HepG2 (cell line): Measurements from ENCODE around the gene FAM193A. TPM values are rescaled to one million over a fixed set of nuclear protein-coding genes. Genes with fewer than 3 reads are reported as not detected.

Experiments used
- ATAC-seq: fragments of 200-7000 bp; cut with Tn5 transposase; 3 replicates; pipeline ENCODE4 v1.9.1; 2020; ENCODE audit warnings: mild to moderate bottlenecking, moderate library complexity
- BruUV-seq: library from RNA; stranded (reverse); fragments of 400-500 nt; replicated peaks from 2 replicates; lab custom pipeline; 2021; lab: Mats Ljungman, UMichigan
- CTCF ChIA-PET: fragments of 300-600 bp; formaldehyde crosslinking; extraction: SDS; loops from one replicate; lab custom pipeline; 2021; ENCODE audit warnings: low total read pairs, inconsistent platforms, low intra/inter-chr PET ratio; lab: Yijun Ruan, JAX
- POLR2A ChIA-PET: fragments of 350-600 bp; sonication (Branson Sonifier 250); formaldehyde crosslinking; loops from one replicate; lab custom pipeline; 2020; ENCODE audit warnings: antibody characterized with exemption, inconsistent platforms; lab: Yijun Ruan, JAX
- DNase-seq: peaks from one replicate; pipeline ENCODE4 v3.0.0-alpha.2; 2015; ENCODE audit warnings: low spot score
- FAIRE-seq: peaks from 3 replicates; lab custom pipeline; 2011; peaks lifted over from hg19 to GRCh38; lab: Jason Lieb, UNC
- H2AFZ ChIP-seq: one replicate; pipeline ENCODE4 v1.6.1; 2011; ENCODE audit warnings: low read length, inconsistent platforms
- H3K27ac ChIP-seq: fragments of 300-600 bp; 3 replicates; pipeline ENCODE4 v1.8.0; 2011; ENCODE audit warnings: mixed run types, mild to moderate bottlenecking, mixed read lengths, low read length, inconsistent platforms; ENCODE audit not compliant: insufficient read depth; ENCODE audit errors: extremely low read length
- H3K27me3 ChIP-seq, 2 experiments: fragments of 200-600 bp in 1 of 2; 2 replicates in 1 of 2; 3 replicates in 1 of 2; pipeline versions ENCODE4 v1.6.0 to v1.8.0; 2011; ENCODE audit warnings: low read length in 2 of 2, mild to moderate bottlenecking in 2 of 2, moderate library complexity in 2 of 2, inconsistent platforms in 1 of 2; ENCODE audit not compliant: insufficient read depth in 2 of 2, control insufficient read depth in 1 of 2
- H3K36me3 ChIP-seq, 2 experiments: fragments of 200-600 bp in 1 of 2; replicated peaks in 1 of 2; 2 replicates in 1 of 2; 3 replicates in 1 of 2; pipeline versions ENCODE4 v1.5.1 to v1.8.0; 2011; ENCODE audit warnings: low read length in 2 of 2, inconsistent platforms in 1 of 2; ENCODE audit not compliant: insufficient read depth in 2 of 2, control insufficient read depth in 1 of 2
- H3K4me1 ChIP-seq: 2 replicates; pipeline ENCODE4 v1.5.1; 2012; ENCODE audit warnings: low read length, inconsistent platforms; ENCODE audit not compliant: insufficient read depth
- H3K4me2 ChIP-seq: 2 replicates; pipeline ENCODE4 v1.6.0; 2011; ENCODE audit warnings: low read depth, low read length, inconsistent platforms
- H3K4me3 ChIP-seq, 3 experiments: fragments of 200-600 bp in 1 of 3; sonication (generic), shearing (Covaris generic) in 1 of 3; replicated peaks in 1 of 3; 2 replicates each; pipeline ENCODE4 v1.5.1; 2011 to 2016; ENCODE audit warnings: low read length in 3 of 3, inconsistent platforms in 2 of 3, low read depth in 2 of 3, mild to moderate bottlenecking in 2 of 3, control low read depth in 1 of 3, mixed read lengths in 1 of 3; ENCODE audit not compliant: insufficient read depth in 1 of 3
- H3K79me2 ChIP-seq: one replicate; pipeline ENCODE4 v1.6.1; 2011; ENCODE audit warnings: low read length, inconsistent platforms; ENCODE audit not compliant: insufficient read depth
- H3K9ac ChIP-seq: 2 replicates; pipeline ENCODE4 v1.6.0; 2011; ENCODE audit warnings: mild to moderate bottlenecking, low read depth, low read length, inconsistent platforms; ENCODE audit not compliant: insufficient read depth
- H3K9me3 ChIP-seq: 2 replicates; pipeline ENCODE4 v1.5.1; 2012; ENCODE audit warnings: mild to moderate bottlenecking, low read length
- H4K20me1 ChIP-seq: 2 replicates; pipeline ENCODE4 v1.6.0; 2011; ENCODE audit warnings: inconsistent platforms, mild to moderate bottlenecking, low read length, moderate library complexity; ENCODE audit not compliant: insufficient read depth
- ATM ChIP-seq: fragments of 450-650 bp; IDR thresholded peaks from 2 replicates; pipeline ENCODE4 v1.7.1; 2017; ENCODE audit warnings: mild to moderate bottlenecking, borderline replicate concordance
- FOXO4 ChIP-seq: sonication (generic); formaldehyde crosslinking; conservative IDR thresholded peaks from 2 replicates; pipeline ENCODE4 v1.8.1; 2023; ENCODE audit warnings: missing genetic modification reagents
- GPBP1L1 ChIP-seq: sonication (generic); formaldehyde crosslinking; IDR thresholded peaks from 2 replicates; pipeline ENCODE4 v1.5.0; 2020; ENCODE audit warnings: mild to moderate bottlenecking, missing genetic modification reagents
- ONECUT2 ChIP-seq: sonication (generic); formaldehyde crosslinking; IDR thresholded peaks from 2 replicates; pipeline ENCODE4 v1.4.0; 2020; ENCODE audit warnings: missing genetic modification reagents
- RBM22 ChIP-seq: fragments of 200-400 bp; formaldehyde crosslinking; optimal IDR thresholded peaks from 2 replicates; pipeline ENCODE3; 2017; ENCODE audit warnings: mild to moderate bottlenecking, low read length, moderate library complexity
- SIN3B ChIP-seq: fragments of 150-350 bp; IDR thresholded peaks from 2 replicates; pipeline ENCODE4 v1.6.1; 2014; ENCODE audit warnings: low read length
- SP2 ChIP-seq: sonication (generic); formaldehyde crosslinking; IDR thresholded peaks from 2 replicates; pipeline ENCODE4 v1.5.1; 2020; ENCODE audit warnings: mild to moderate bottlenecking, missing genetic modification reagents
- TCF7L2 ChIP-seq: IDR thresholded peaks from 2 replicates; pipeline ENCODE4 v1.6.1; 2011; ENCODE audit warnings: mild to moderate bottlenecking, low read depth, low read length, moderate library complexity
- ZNF678 ChIP-seq: sonication (generic); formaldehyde crosslinking; IDR thresholded peaks from 2 replicates; pipeline ENCODE4 v1.4.0; 2020; ENCODE audit warnings: mild to moderate bottlenecking, missing genetic modification reagents
- ZNF772 ChIP-seq: sonication (generic); formaldehyde crosslinking; IDR thresholded peaks from 2 replicates; pipeline ENCODE4 v1.5.0; 2020; ENCODE audit warnings: mild to moderate bottlenecking, missing genetic modification reagents
- WGBS: methylation state at CpG from one replicate; pipeline ENCODE4 v1.1.6; 2017; ENCODE audit warnings: low lambda C conversion rate; 5-methylcytosine and 5-hydroxymethylcytosine counted together
- in situ Hi-C: cut with HindIII; loops from 2 replicates; pipeline ENCODE4 v1.10.0; 2017; ENCODE audit warnings: low pct_unique_long_range_greater_than_20kb; ENCODE audit not compliant: extremely low pct_ligation_motif_present
- intact Hi-C: fragments of 100-400 bp; cut with micrococcal nuclease; formaldehyde crosslinking; loops from one replicate; pipeline ENCODE4 v1.10.0; 2022; ENCODE audit not compliant: unreplicated experiment
- polyA plus RNA-seq, 8 experiments: library from polyadenylated mRNA; depleted of rRNA in 3 of 8; stranded (reverse) in 7 of 8; unstranded in 1 of 8; fragments of >200 nt; fragmentation: Illumina TruSeq in 4 of 8; extraction: Trizol in 4 of 8; gene quantifications; 2 replicates each; pipeline versions ENCODE4 v1.2.1 to v1.2.3, GENCODE V29; 2011 to 2016; ENCODE audit warnings: low read depth in 4 of 8, missing spikeins in 1 of 8, mixed read lengths in 1 of 8; ENCODE audit not compliant: insufficient read depth in 1 of 8
- total RNA-seq, 5 experiments: library from RNA; depleted of rRNA; stranded (reverse); fragments of >200 nt; fragmentation: Illumina TruSeq; extraction: Trizol; gene quantifications; 2 replicates each; pipeline ENCODE4 v1.2.3, GENCODE V29; 2016; ENCODE audit warnings: low read depth in 1 of 5

The FAM193A gene
- total and polyA plus RNA-seq, 2 of the 13 experiments (the other 11 are each of a cell fraction or from before 2014, with no cell fraction given) = 5.7 to 8.7 TPM

- FAIRE-seq (no peak), ATAC-seq (no peak), DNase-seq (no peak)
- Histone ChIP-seq H3K9me3 (no peaks in the 10 kb centered on the region), H3K4me1 (peaks cover 17% of the 10 kb centered on the region), H3K36me3 (peaks cover 44 to 87% of the 10 kb centered on the region in 2 experiments), H4K20me1 (0 out of 2 replicates have a peak, but pooled peaks cover 2% of the 10 kb centered on the region), H3K4me3 (no peak overlapping the region), H3K27me3 (no peaks in the 10 kb centered on the region), H3K9ac (no peak overlapping the region), H3K79me2 (no peaks in the 10 kb centered on the region), H2AFZ (no peak overlapping the region), H3K27ac (no peak overlapping the region), H3K4me2 (no peak overlapping the region)
- intact Hi-C loops (no loop called here), in situ Hi-C loops (no loop called here)
- ChIA-PET POLR2A (no interaction called here), CTCF (no interaction called here)
- 94% methylated on average over 1 of the region's 1 CpG for WGBS
- no peak for TF ChIP-seq SIN3B
- no peak for TF ChIP-seq ONECUT2
- no peak for TF ChIP-seq GPBP1L1 (CRISPR knock-in tag)
- no peak for TF ChIP-seq ATM
- no peak for TF ChIP-seq ZNF678 (CRISPR knock-in tag)
- no peak for TF ChIP-seq TCF7L2
- no TSS peak for BruUV-seq
These were observed 162.1 kb downstream of the FAM193A start for GRCh38 chr4:2698504-2698903.

GRCh38 chr4:2698951-2699505, 162.6 kb downstream of the FAM193A start:
- H3K36me3 ChIP-seq = peaks cover 40 to 82% of the 10 kb centered on the region in 2 experiments
- no peaks in the 10 kb centered on the region for H3K79me2 ChIP-seq
- H3K9me3 ChIP-seq = no peaks in the 10 kb centered on the region
- ChIA-PET CTCF (no interaction called here), POLR2A (no interaction called here)
- FAIRE-seq (no peak), DNase-seq (no peak), ATAC-seq (no peak)
- peaks cover 17% of the 10 kb centered on the region for H3K4me1 ChIP-seq
- intact Hi-C loops = no loop called here
- no peak overlapping the region for H3K4me2 ChIP-seq
- no peak overlapping the region for H3K27ac ChIP-seq
- H3K27me3 ChIP-seq = no peaks in the 10 kb centered on the region
- no peak overlapping the region for H3K4me3 ChIP-seq
- no peak overlapping the region for H3K9ac ChIP-seq
- no TSS peak for BruUV-seq
- WGBS = 96% methylated on average over 9 of the region's 12 CpGs
- H2AFZ ChIP-seq = no peak overlapping the region
- TF ChIP-seq ZNF772 (no peak), SP2 (no peak), RBM22 (peak; percentile 14), FOXO4 (0 out of 2 replicates have a peak, but pooled peaks have one; percentile 32)
- TF ChIP-seq, all 625 proteins: peak for 2
- in situ Hi-C loops = no loop called here
- H4K20me1 ChIP-seq = 0 out of 2 replicates have a peak, but pooled peaks cover 2% of the 10 kb centered on the region
